HFF-Myc (cell line): ENCODE data around the gene DUSP15.

Experiments
- DNase-seq: peaks from one replicate; pipeline ENCODE4 v3.0.0-alpha.2; 2011; ENCODE audit warnings: low read depth; ENCODE audit errors: extremely low read depth
- H3K4me3 ChIP-seq: replicated peaks from 2 replicates; pipeline ENCODE4 v1.5.1; 2011; ENCODE audit warnings: low read depth, mild to moderate bottlenecking, control low read depth, low read length
- TF ChIP-seq, protein P1 (sequence below): IDR thresholded peaks from 2 replicates; pipeline ENCODE4 v1.5.1; 2012; ENCODE audit warnings: mild to moderate bottlenecking, low read depth, low read length, control low read depth; ENCODE audit errors: missing control alignments

Gene DUSP15

DNA sequence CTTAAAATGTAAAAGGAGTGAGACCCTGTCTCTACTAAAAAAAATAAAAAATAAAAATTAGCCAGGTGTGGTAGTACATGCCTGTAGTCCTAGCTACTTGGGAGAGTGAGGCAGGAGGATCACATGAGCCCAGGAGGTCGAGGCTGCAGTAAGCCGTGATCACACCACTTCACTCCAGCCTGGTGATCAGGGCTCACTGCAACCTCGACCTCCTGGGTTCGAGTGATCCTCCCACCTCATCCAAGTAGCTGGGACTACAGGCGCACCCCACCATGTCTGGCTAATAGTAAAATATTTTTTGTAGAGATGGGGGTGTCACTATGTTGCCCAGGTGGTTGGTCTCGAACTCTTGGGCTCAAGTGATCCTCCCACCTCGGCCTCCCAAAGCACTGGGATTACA is 16.8 kb downstream of the DUSP15 start:
- H3K4me3 ChIP-seq, result no peak overlapping the region
- DNase-seq, result no peak
- TF ChIP-seq, protein P1, sequence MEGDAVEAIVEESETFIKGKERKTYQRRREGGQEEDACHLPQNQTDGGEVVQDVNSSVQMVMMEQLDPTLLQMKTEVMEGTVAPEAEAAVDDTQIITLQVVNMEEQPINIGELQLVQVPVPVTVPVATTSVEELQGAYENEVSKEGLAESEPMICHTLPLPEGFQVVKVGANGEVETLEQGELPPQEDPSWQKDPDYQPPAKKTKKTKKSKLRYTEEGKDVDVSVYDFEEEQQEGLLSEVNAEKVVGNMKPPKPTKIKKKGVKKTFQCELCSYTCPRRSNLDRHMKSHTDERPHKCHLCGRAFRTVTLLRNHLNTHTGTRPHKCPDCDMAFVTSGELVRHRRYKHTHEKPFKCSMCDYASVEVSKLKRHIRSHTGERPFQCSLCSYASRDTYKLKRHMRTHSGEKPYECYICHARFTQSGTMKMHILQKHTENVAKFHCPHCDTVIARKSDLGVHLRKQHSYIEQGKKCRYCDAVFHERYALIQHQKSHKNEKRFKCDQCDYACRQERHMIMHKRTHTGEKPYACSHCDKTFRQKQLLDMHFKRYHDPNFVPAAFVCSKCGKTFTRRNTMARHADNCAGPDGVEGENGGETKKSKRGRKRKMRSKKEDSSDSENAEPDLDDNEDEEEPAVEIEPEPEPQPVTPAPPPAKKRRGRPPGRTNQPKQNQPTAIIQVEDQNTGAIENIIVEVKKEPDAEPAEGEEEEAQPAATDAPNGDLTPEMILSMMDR, result no peak

DNA sequence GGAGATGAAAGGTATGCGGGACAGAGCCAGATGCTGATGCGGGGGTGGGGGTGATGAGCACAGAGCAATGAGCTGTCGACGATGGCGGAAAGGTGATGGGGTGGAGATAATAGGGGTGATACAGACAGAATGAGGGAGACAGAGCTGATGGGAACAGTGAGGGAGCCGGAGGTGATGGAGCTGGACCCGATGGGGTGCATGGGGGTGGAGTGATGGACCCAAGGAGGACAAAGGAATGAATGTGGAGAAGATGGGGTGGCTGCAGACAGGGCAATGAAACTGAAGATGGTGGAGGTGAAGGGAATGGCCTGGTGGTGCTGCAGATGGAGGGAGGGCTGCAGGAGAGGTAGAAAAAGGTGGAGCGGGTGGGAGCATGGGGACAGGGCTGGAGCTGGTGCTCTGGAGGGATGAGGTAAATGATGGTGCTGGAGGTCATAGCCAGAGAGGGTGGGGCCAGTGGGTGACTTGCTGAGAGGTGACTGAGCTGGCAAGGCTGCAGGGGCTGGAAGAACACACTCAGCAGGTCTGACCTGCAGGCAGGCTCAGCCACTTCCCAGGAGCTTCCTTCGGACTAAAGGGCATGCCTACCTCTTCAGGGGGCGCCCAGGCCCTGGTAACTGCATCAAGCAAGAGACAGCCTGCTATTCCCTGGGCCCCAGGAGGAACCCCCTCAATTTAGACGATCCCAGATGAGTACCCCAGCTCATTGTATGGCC is 18.9 kb downstream of the DUSP15 start:
- DNase-seq, result no peak
- TF ChIP-seq, protein P1, result no peak
- H3K4me3 ChIP-seq, result no peak overlapping the region

DNA sequence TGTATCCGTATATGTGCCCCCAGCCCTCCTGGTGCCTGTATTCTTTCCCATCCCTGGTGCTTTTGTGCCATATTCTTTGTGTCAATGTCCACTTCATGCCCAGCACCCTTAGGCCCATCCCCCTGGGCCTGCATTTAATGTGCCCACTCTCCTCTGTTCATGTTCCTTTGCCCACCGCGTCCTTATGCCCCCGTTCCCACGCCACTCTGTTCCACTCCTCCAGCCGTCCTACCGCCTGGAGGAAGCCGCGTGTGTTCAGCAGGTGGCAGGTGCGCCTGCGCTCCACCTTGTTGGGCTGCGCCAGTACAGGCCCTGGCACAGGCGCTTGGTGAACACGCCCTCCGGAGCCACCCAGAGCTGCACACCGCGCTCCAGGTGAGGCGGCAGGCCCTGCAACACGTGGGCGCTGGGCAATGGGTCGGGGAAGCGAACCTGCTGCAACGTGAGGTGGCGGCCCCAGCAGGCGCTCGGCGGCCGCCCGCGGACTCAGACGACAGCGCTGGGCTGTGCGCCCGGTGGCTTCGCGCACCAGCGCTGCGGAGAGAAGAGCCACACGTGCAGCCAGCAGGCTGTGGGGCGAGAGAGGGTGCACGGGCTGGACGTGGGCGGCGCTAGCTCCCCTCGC is 20.9 kb downstream of the DUSP15 start:
- H3K4me3 ChIP-seq, result no peak overlapping the region
- DNase-seq, result no peak
- TF ChIP-seq, protein P1, result no peak

DNA sequence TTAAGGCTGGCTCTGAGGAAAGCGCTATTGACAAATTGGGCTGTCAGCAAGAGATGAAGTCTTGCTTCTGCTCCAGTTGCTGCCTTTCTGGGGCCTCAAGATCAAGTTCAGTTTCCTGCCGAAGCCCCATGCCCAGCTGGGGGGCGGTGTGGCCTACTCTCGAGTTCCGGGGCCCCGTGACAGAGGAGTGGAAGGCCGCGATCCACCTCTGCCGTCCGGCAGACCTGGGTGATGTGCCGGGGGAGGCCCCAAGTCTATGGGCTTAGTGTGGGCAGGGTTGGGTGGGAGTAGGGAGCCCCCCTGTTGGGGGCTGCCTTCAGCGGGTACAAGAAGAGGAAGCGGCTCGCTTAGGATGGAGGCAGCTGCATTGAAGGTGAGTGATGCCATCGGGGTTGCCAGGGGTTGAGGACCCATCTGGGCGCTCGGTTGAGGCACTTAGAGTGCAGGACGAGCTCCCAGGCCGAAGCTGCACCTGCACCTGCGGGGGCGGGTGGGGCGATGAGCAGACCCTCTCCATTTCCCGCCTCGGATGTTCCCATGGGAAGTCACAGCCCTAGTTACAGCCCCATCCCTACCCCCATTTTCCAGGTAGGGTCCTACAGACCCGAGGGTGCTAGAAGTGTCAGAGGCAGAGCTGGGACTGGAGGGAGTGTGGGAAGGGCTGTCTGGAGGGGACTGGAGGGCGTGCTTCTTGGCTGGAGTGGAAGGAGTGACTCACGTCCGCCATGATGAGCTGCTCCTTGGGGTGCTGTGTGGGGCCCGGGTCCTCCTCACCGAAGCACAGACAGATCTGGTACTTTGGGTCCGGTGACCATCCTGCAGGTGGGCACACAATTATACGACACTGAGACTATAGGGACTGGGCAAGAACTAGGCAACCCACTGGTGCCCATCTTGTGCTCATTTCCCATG is 22.0 kb downstream of the DUSP15 start:
- H3K4me3 ChIP-seq, result no peak overlapping the region
- DNase-seq, result no peak
- TF ChIP-seq, protein P1, result no peak

DNA sequence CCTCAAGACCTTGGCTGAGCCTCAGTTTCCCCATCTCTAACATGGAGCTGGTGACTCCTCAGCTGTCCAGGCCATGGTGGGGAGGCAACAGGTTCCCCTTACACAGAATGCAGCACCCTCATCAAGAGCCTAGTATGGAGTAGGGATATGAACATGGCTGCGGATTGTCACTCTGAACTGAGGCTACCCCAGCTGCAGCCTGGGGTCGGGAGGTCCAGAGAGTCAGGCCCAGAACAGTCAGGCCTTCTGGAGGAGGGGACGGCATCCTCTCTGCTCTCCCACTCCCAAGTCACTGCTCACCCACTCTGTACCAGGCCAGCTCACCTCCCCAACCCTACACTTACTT is 23.6 kb downstream of the DUSP15 start:
- no peak overlapping the region for H3K4me3 ChIP-seq
- no peak for DNase-seq
- TF ChIP-seq, protein P1, result no peak

DNA sequence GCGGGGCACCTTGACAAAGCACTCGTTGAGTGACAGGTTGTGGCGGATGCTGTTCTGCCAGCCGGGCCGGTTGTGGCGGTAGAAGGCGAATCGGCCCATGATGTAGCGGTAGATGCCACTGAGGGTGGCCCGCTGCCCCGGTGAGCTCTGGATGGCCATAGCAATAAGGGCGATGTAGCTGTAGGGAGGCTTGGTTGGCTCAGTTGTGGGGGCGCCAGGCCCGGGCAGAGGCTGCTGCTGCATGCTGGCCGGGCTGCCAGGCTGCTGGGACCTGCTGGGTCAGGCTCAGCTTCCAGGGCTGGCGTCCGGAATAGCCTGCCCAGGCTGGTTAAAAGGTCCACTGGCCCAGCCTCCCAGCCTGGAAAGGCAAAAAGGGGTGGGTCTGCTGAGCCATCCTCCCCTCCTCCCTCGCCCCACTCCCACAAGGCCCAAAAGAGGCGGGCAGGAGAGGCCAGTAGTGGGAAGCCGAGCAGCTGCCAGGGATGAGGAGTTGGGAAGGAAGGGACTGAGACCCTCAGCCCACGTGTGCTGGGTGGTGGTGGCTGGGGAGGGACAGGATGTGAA is 24.9 kb downstream of the DUSP15 start, which contains the start of gene FOXS1:
TSS of gene FOXS1 (minus strand) at position 305 of the 564 bp plus-strand sequence. CDS start at position 243, 62 bp downstream.
- TF ChIP-seq, protein P1, result no peak
- no peak within 1 kb of the TSS for H3K4me3 ChIP-seq

More for the DNA sequence above, 24.9 kb downstream of the DUSP15 start, which contains the start of gene FOXS1:
- no peak for DNase-seq
